D721Med (cell line): ENCODE measurements around the gene PDE1C.

ENCODE experiments used
- DNase-seq: peaks from one replicate; pipeline ENCODE4 v3.0.0; 2011; ENCODE audit warnings: low spot score; ENCODE audit not compliant: insufficient read length
- FAIRE-seq: peaks from 2 replicates; lab custom pipeline; 2011; peaks lifted over from hg19 to GRCh38; lab: Jason Lieb, UNC
- TF ChIP-seq, protein P1 (sequence below): IDR thresholded peaks from 2 replicates; pipeline ENCODE4 v1.5.1; 2012; ENCODE audit warnings: mild to moderate bottlenecking, control low read depth; ENCODE audit not compliant: insufficient read depth; ENCODE audit errors: missing control alignments

The PDE1C gene

DNA sequence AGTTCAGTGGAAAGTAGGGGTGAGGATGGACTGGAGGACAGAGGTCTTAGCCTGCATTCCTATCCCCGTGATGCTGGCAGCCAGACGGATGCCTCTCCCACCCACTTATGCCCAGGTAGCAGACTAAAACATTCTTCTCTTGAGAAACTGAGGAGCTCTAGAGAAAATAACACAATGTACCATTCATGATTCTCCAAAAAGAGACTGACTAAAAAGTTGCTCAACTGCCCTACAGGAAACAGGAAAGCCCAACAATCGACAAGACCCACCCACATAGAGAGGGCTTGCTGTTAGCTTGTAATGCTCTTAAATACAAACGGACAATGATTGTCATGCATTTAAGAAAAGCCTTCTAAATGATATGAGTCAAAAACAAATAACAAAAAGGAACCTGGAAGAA lies 33.2 kb upstream of the PDE1C start:
- FAIRE-seq (no peak), DNase-seq (no peak)
- TF ChIP-seq, protein P1, sequence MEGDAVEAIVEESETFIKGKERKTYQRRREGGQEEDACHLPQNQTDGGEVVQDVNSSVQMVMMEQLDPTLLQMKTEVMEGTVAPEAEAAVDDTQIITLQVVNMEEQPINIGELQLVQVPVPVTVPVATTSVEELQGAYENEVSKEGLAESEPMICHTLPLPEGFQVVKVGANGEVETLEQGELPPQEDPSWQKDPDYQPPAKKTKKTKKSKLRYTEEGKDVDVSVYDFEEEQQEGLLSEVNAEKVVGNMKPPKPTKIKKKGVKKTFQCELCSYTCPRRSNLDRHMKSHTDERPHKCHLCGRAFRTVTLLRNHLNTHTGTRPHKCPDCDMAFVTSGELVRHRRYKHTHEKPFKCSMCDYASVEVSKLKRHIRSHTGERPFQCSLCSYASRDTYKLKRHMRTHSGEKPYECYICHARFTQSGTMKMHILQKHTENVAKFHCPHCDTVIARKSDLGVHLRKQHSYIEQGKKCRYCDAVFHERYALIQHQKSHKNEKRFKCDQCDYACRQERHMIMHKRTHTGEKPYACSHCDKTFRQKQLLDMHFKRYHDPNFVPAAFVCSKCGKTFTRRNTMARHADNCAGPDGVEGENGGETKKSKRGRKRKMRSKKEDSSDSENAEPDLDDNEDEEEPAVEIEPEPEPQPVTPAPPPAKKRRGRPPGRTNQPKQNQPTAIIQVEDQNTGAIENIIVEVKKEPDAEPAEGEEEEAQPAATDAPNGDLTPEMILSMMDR, result no peak

DNA sequence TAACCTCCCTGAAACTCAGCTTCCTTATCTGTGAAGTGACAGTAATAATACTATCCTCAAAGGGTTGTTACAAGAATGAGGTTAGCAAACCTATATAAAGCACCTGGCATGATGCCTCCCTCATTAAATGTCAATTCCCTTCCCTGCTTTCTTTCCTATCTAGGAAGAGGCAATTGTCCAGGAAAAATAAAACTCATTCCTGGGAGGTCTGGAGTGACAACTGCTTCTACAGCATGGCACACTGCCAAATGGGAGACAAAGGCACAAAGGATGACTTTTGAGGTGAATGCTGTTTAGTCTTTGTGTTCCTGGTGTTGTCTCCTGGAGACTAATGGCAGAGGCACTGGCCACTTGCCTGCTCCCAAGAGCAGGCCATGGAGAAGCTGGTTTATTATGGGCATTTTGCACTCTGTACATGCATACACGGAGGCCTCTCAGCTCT lies 32.2 kb upstream of the PDE1C start:
- DNase-seq (no peak), FAIRE-seq (no peak)
- TF ChIP-seq, protein P1, result no peak

DNA sequence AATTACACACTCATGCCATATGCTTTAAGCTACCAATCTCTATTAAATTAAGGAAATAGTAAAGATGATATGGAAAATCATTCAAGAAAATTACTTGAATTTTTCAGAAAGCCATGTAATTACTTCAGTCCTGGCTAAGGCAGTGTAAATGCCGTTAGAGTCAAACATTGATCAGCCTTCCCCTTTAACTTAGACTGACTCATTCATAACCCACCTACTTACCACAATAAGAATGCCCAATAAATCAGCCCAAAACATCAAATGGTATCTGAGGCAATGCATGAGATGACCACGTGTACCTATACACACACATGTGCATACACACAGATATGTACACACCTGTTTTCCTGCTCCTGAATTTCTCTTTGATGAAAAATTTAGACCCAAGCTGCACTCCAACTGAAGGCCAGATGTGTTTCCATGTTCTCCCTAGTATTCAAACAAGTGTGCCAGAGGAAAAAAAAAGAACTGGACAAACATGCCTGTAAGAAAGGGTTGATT lies 30.2 kb upstream of the PDE1C start:
- TF ChIP-seq, protein P1, result no peak
- DNase-seq (no peak), FAIRE-seq (no peak)

DNA sequence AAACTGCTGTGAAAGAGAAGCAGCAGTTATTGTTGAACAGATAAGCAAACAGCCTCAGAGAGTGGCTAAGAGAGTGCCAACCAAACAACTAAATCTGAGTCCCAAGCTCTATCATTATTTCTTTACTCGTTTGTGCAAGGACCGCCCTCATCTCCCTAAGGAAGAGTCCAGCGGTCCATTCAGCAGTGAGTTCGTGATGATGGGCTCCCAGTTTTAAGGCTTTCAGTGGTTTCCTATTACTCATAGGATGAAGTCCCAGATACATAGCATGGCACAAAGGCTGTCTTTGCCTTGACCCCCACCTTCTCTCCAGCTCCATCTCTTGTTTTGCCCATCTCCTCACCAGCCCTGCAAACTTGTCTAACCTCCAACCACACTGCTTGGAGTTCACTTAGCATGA lies 24.3 kb upstream of the PDE1C start:
- no peak for FAIRE-seq
- no peak for DNase-seq
- TF ChIP-seq, protein P1, result no peak

DNA sequence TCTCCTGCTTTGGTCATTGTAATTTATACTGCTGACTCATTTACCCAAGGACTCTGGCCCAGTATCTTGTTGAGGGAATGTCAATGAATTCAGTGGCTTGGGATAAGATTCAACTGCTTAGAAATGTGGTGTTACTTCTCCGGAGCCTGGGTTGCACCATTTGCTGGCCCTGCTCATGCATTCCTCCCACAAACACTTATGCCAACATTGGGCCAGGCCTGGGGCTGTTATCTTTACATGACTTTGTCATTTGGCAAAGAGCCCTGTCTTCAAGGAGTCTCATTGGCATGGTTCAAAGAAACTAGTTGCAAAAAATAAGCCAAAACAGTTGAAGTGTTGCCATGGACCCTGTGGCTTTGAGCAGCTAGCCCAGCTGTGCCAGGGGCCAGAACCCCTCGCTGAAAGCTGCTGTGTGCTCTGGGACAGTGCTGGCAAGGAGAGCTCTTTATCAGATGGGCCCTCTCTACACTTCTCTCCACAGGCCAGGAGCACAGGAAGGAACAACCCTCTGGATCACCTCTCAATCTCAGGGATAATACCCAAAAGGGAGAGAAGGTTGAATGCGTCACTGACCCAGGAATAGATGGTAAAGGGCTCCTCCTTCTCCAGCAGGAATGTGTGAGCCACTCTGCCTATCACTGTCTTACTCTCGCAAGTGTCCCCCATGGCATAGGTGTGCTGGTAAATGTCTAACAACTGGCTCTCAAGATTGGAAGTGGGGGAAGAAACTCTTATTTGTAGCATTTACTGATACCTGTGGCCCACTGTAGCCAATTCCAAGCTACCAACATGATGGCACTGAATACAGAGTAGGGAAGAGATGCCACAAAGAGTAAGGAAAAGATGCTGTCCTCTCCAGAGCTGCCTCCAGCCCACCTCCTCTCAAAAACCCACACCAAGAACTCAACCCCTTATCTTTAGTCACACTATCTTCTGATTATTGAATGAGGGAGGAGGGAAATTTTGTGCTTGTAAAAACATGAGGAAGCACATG lies 23.5 kb upstream of the PDE1C start:
- DNase-seq (no peak), FAIRE-seq (no peak)
- TF ChIP-seq, protein P1, result no peak

DNA sequence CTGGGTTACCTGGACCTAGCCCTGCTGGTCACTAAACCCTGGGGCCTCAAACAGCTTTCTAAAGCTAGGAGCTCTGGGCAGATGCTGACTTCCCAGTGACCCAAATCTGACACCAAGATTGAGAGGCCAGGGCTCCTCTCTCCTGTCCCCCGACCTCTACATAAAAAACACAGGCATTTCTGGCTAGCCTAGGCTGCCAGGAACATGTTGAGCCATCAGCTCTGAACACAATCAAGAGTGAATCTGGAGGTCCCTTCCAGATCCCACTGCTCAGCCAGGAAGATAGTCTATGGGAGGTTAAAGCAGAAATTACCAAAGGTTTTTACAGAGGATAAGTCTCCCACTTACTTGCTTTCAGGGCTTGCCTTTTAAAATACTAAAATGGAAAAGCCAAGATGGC lies 22.1 kb upstream of the PDE1C start:
- TF ChIP-seq, protein P1, result no peak
- DNase-seq, result no peak
- FAIRE-seq, result no peak
